HG03097 (cell line): ENCODE data around the gene EDC3.
"Not testable (repeated sequence)": the region's sequence is repeated elsewhere in the genome, so short reads cannot be mapped to it uniquely, and the experiment has no call there.

Source experiments
- ATAC-seq: cut with Tn5 transposase; IDR thresholded peaks from one replicate; pipeline ENCODE4 v1.9.1; 2021; ENCODE audit not compliant: unreplicated experiment, low FRiP score

EDC3 gene

GRCh38 chr15:74695597-74696397 lies at the start of gene EDC3:
TSS of gene EDC3 (minus strand) at chr15:74696024. CDS start at chr15:74675124, 20,900 bp downstream.
- peak; percentile 83 for ATAC-seq

GRCh38 chr15:74742422-74742821 lies 46.6 kb upstream of the EDC3 start:
- no peak for ATAC-seq

GRCh38 chr15:74738239-74738638 lies 42.4 kb upstream of the EDC3 start:
- not testable (repeated sequence) for ATAC-seq

- ATAC-seq: no peak
Observed at GRCh38 chr15:74735305-74735704, 39.5 kb upstream of the EDC3 start.

- no peak for ATAC-seq
Observed at GRCh38 chr15:74733269-74733668, 37.4 kb upstream of the EDC3 start.

- ATAC-seq: no peak
Observed at GRCh38 chr15:74732846-74733245, 37.0 kb upstream of the EDC3 start.

GRCh38 chr15:74730619-74731316 lies 34.9 kb upstream of the EDC3 start:
- ATAC-seq: no peak

GRCh38 chr15:74729372-74729771 lies 33.5 kb upstream of the EDC3 start:
- ATAC-seq: not testable (repeated sequence)

GRCh38 chr15:74728699-74729098 lies 32.9 kb upstream of the EDC3 start:
- ATAC-seq: not testable (repeated sequence)

GRCh38 chr15:74727727-74728126 lies 31.9 kb upstream of the EDC3 start:
- ATAC-seq: no peak

GRCh38 chr15:74726774-74727164 lies 30.9 kb upstream of the EDC3 start:
- ATAC-seq: no peak

- ATAC-seq: no peak
Observed at GRCh38 chr15:74725845-74726773, 30.3 kb upstream of the EDC3 start.

- no peak for ATAC-seq
Observed at GRCh38 chr15:74725225-74725774, 29.5 kb upstream of the EDC3 start, which contains the start of gene CYP1A1. TSS of gene CYP1A1 (minus strand) at chr15:74725528. CDS start at chr15:74723097, 2,431 bp downstream.

GRCh38 chr15:74724570-74725224 lies 28.9 kb upstream of the EDC3 start:
- ATAC-seq: no peak

GRCh38 chr15:74723754-74724334 lies 28.0 kb upstream of the EDC3 start:
- ATAC-seq: no peak

GRCh38 chr15:74723187-74723586 lies 27.4 kb upstream of the EDC3 start:
- ATAC-seq: no peak

- no peak for ATAC-seq
Observed at GRCh38 chr15:74722591-74722990, 26.8 kb upstream of the EDC3 start.

GRCh38 chr15:74716651-74717050 lies 20.8 kb upstream of the EDC3 start:
- ATAC-seq: no peak

GRCh38 chr15:74712311-74712710 lies 16.5 kb upstream of the EDC3 start:
- ATAC-seq: no peak
